CD4-positive, CD25-positive, alpha-beta regulatory T cell (primary cell): ENCODE measurements around the gene FUBP3. TPM values are rescaled to one million over a fixed set of nuclear protein-coding genes. Genes with fewer than 3 reads are reported as not detected.

Source experiments
- ATAC-seq, 2 donors: fragments of 150-1000 bp; cut with Tn5 transposase; one replicate each; pipeline ENCODE4 v1.10.0; 2021; ENCODE audit warnings: low read depth in 2 of 2, moderate number of reproducible peaks in 2 of 2, moderate library complexity in 1 of 2
- DNase-seq, 3 donors: peaks; one replicate each; pipeline versions ENCODE4 v3.0.0 to v3.0.0-alpha.2; 2012 to 2022; ENCODE audit warnings: mixed read lengths in 1 of 3
- H3K27ac ChIP-seq: one replicate; pipeline ENCODE4 v1.7.0; 2013; ENCODE audit warnings: mild to moderate bottlenecking, low read length; ENCODE audit not compliant: insufficient read depth, poor library complexity, severe bottlenecking
- H3K27me3 ChIP-seq: one replicate; pipeline ENCODE4 v1.7.0; 2013; ENCODE audit warnings: low read length; ENCODE audit not compliant: control insufficient read depth, insufficient read depth
- H3K36me3 ChIP-seq: one replicate; pipeline ENCODE4 v1.7.0; 2013; ENCODE audit warnings: mild to moderate bottlenecking, low read length, moderate library complexity; ENCODE audit not compliant: control insufficient read depth, insufficient read depth
- H3K4me1 ChIP-seq: 2 replicates; pipeline ENCODE4 v1.7.0; 2013; ENCODE audit warnings: mild to moderate bottlenecking, low read length; ENCODE audit not compliant: insufficient read depth, control insufficient read depth, poor library complexity, severe bottlenecking
- H3K4me3 ChIP-seq: one replicate; pipeline ENCODE4 v1.7.0; 2013; ENCODE audit warnings: low read depth, mild to moderate bottlenecking, low read length, moderate library complexity
- H3K9me3 ChIP-seq, 2 experiments: 1 replicate in 1 of 2; 2 replicates in 1 of 2; pipeline ENCODE4 v1.7.0; 2013; ENCODE audit warnings: low read length in 2 of 2, mild to moderate bottlenecking in 1 of 2, moderate library complexity in 1 of 2; ENCODE audit not compliant: control insufficient read depth in 2 of 2
- H3K27ac Mint-ChIP-seq, 3 donors: one replicate each; pipeline ENCODE4 v1.8.0; 2020 to 2022; ENCODE audit warnings: mild to moderate bottlenecking in 3 of 3, mixed read lengths in 3 of 3, moderate library complexity in 2 of 3
- H3K27me3 Mint-ChIP-seq: one replicate; pipeline ENCODE4 v1.8.0; 2022; ENCODE audit warnings: mild to moderate bottlenecking, mixed read lengths
- H3K36me3 Mint-ChIP-seq: one replicate; pipeline ENCODE4 v1.8.0; 2020; ENCODE audit warnings: mixed read lengths
- H3K4me1 Mint-ChIP-seq, 4 donors: one replicate each; pipeline ENCODE4 v1.8.0; 2020 to 2022; ENCODE audit warnings: mixed read lengths in 4 of 4, mild to moderate bottlenecking in 1 of 4
- H3K4me3 Mint-ChIP-seq, 4 donors: one replicate each; pipeline ENCODE4 v1.8.0; 2020 to 2022; ENCODE audit warnings: mild to moderate bottlenecking in 4 of 4, mixed read lengths in 4 of 4, moderate library complexity in 3 of 4
- H3K9me3 Mint-ChIP-seq, 7 donors: one replicate each; pipeline ENCODE4 v1.8.0; 2020 to 2022; ENCODE audit warnings: mixed read lengths in 7 of 7, mild to moderate bottlenecking in 3 of 7, moderate library complexity in 2 of 7
- polyA plus RNA-seq, 4 donors: library from polyadenylated mRNA; unstranded; fragments of 300-500 nt; fragmentation: Illumina TruSeq; gene quantifications; one replicate each; pipeline ENCODE4 v1.2.3, GENCODE V29; 2021
- total RNA-seq: library from RNA; stranded (reverse); gene quantifications from one replicate; pipeline ENCODE4 v1.2.3, GENCODE V29; 2022

FUBP3 gene
- total and polyA plus RNA-seq, 5 donors from 2014 or later, result 20.0 to 34.2 (median 24.6) TPM

DNA sequence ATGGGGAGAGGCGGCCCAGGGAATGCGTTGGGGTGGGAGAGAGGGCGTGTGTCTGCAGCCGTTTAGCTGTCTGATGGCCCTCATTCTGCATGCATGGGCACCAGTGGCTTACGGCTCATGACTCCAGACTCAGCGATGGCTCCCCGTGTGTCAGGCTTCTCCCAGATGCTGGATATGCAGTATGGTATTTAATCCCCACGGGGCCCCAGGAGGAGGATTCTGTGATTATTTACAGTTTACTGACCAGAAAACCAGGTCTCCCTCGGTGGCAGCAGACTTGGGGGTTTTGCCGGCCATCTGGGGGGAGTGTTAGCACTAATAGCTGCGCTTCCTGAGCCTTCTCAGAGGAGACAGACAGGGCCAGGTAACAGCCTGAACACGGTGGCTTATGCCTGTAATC, 89.3 kb downstream of the FUBP3 start:
- Mint-ChIP-seq H3K27me3 (peaks cover 55% of the 10 kb centered on the region), H3K36me3 (no peaks in the 10 kb centered on the region), H3K4me1 (peaks cover 0 to 12% (median 7%) of the 10 kb centered on the region in 4 donors), H3K27ac (no peak overlapping the region), H3K9me3 (no peaks in the 10 kb centered on the region), H3K4me3 (no peak overlapping the region)
- DNase-seq (no peak), ATAC-seq (no peak)
- no peak overlapping the region for H3K27ac ChIP-seq
- no peaks in the 10 kb centered on the region for H3K36me3 ChIP-seq
- peaks cover 26% of the 10 kb centered on the region for H3K4me1 ChIP-seq
- peaks cover 12% of the 10 kb centered on the region for H3K27me3 ChIP-seq
- H3K4me3 ChIP-seq, result no peak overlapping the region
- H3K9me3 ChIP-seq, result no peaks in the 10 kb centered on the region

DNA sequence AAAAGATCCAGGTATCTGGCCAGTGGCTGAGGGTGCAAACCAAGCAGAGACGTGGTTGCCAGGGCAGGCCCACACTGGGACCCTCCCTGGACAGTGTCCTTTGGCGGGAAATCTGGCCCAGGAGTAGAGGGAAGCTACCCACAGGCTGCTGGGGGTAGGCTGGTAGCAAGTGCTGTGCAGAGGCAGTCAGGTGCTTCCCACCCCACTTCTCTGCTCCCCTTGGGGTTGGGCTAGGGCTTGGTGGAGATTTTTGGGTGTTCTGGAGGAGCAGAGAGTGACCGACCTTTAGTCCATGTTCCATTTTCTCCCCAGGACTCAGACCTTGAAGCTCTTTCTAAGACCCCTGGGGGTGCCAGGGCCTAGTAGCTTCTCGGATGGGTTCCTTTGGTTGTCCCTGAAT, 90.6 kb downstream of the FUBP3 start:
- ATAC-seq, result no peak
- no peaks in the 10 kb centered on the region for H3K36me3 Mint-ChIP-seq
- Histone ChIP-seq H3K9me3 (no peaks in the 10 kb centered on the region), H3K27me3 (peaks cover 12% of the 10 kb centered on the region), H3K36me3 (no peaks in the 10 kb centered on the region), H3K27ac (no peak overlapping the region), H3K4me1 (peaks cover 14% of the 10 kb centered on the region), H3K4me3 (no peak overlapping the region)
- DNase-seq, result no peak
- H3K27me3 Mint-ChIP-seq, result peaks cover 48% of the 10 kb centered on the region
- H3K4me3 Mint-ChIP-seq, result no peak overlapping the region
- no peaks in the 10 kb centered on the region for H3K9me3 Mint-ChIP-seq
- H3K27ac Mint-ChIP-seq, result no peak overlapping the region
- peaks cover 0 to 10% (median 5%) of the 10 kb centered on the region in 4 donors for H3K4me1 Mint-ChIP-seq

DNA sequence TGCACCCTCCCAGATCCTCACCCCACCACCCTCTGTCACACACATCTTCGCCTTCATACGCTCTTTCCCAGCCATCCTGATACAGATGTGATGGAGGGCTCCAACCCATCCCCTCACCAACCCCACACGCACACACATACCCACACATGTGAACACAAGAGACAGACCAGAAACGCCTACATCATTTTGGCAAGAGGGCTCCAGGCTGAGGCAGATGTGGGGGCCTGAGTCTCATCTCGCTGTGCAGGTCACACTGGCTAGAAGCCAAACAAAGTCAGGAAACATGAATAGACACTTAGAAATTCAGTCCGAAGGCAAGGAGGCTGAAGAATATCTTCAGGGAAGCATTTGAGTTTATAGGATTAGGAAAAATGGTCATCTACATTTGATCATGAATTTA, 91.3 kb downstream of the FUBP3 start:
- Mint-ChIP-seq H3K4me1 (peaks cover 0 to 5% (median 1%) of the 10 kb centered on the region in 4 donors), H3K27ac (no peak overlapping the region)

GRCh38 chr9:130672466-130672865, 93.1 kb downstream of the FUBP3 start:
- Mint-ChIP-seq H3K4me1 (peaks cover 0 to 5% (median 0%) of the 10 kb centered on the region in 4 donors), H3K36me3 (no peaks in the 10 kb centered on the region), H3K27ac (no peak overlapping the region), H3K9me3 (no peaks in the 10 kb centered on the region), H3K4me3 (no peak overlapping the region), H3K27me3 (peaks cover 31% of the 10 kb centered on the region)
- Histone ChIP-seq H3K36me3 (no peaks in the 10 kb centered on the region), H3K27me3 (peaks cover 6% of the 10 kb centered on the region), H3K27ac (no peak overlapping the region), H3K9me3 (no peaks in the 10 kb centered on the region), H3K4me1 (no peaks in the 10 kb centered on the region), H3K4me3 (no peak overlapping the region)
- DNase-seq, result no peak
- no peak for ATAC-seq

More for the DNA sequence above, 91.3 kb downstream of the FUBP3 start:
- Histone ChIP-seq H3K27ac (no peak overlapping the region), H3K27me3 (peaks cover 8% of the 10 kb centered on the region), H3K36me3 (no peaks in the 10 kb centered on the region), H3K4me1 (peaks cover 11% of the 10 kb centered on the region), H3K9me3 (no peaks in the 10 kb centered on the region), H3K4me3 (no peak overlapping the region)
- H3K27me3 Mint-ChIP-seq, result peaks cover 43% of the 10 kb centered on the region
- DNase-seq, result no peak
- peak overlapping the region in 1 of 4 donors; percentile 51 for H3K4me3 Mint-ChIP-seq
- no peaks in the 10 kb centered on the region for H3K9me3 Mint-ChIP-seq
- no peaks in the 10 kb centered on the region for H3K36me3 Mint-ChIP-seq
- ATAC-seq, result no peak

GRCh38 chr9:130672933-130673615, 93.7 kb downstream of the FUBP3 start:
- no peak for ATAC-seq
- Mint-ChIP-seq H3K27me3 (peaks cover 28% of the 10 kb centered on the region), H3K27ac (no peak overlapping the region), H3K36me3 (no peaks in the 10 kb centered on the region), H3K9me3 (no peaks in the 10 kb centered on the region), H3K4me3 (no peak overlapping the region), H3K4me1 (peaks cover 0 to 5% (median 0%) of the 10 kb centered on the region in 4 donors)
- H3K4me3 ChIP-seq, result no peak overlapping the region
- no peaks in the 10 kb centered on the region for H3K9me3 ChIP-seq
- no peaks in the 10 kb centered on the region for H3K36me3 ChIP-seq
- no peak for DNase-seq
- H3K4me1 ChIP-seq, result no peaks in the 10 kb centered on the region
- H3K27me3 ChIP-seq, result peaks cover under 1% of the 10 kb centered on the region
- H3K27ac ChIP-seq, result no peak overlapping the region

DNA sequence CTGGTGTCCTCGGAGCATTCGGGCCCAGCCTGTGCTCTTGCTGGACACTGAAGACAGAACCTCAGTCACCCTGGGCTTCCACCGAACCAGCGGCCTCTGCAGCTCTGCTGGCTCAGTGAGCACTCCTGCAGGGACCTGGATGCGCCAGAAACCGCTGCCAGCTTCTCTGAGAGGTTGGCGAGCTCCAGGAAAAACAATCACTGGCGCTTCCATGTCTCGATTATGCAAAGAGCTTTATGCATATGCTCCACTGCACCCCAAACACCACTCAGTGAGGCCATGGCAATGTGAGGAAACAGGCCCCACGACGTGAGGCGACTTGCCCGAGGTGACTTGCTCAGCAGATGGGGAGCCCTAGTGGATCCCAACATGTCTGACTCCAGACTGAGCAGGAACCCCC, 96.0 kb downstream of the FUBP3 start:
- Mint-ChIP-seq H3K4me3 (no peak overlapping the region), H3K27me3 (peaks cover 20% of the 10 kb centered on the region), H3K27ac (no peak overlapping the region), H3K36me3 (no peaks in the 10 kb centered on the region), H3K4me1 (peaks cover 0 to 5% (median 0%) of the 10 kb centered on the region in 4 donors), H3K9me3 (no peaks in the 10 kb centered on the region)
- H3K36me3 ChIP-seq, result no peaks in the 10 kb centered on the region
- H3K4me1 ChIP-seq, result no peaks in the 10 kb centered on the region
- H3K4me3 ChIP-seq, result no peak overlapping the region
- no peaks in the 10 kb centered on the region for H3K27me3 ChIP-seq
- no peak for ATAC-seq
- no peak overlapping the region for H3K27ac ChIP-seq
- H3K9me3 ChIP-seq, result no peaks in the 10 kb centered on the region
- DNase-seq, result no peak

- H3K4me3 Mint-ChIP-seq, result no peak overlapping the region
- no peaks in the 10 kb centered on the region for H3K9me3 Mint-ChIP-seq
These were observed 97.9 kb downstream of the FUBP3 start for GRCh38 chr9:130677252-130677651.

More at GRCh38 chr9:130677252-130677651, 97.9 kb downstream of the FUBP3 start:
- Histone ChIP-seq H3K27me3 (no peaks in the 10 kb centered on the region), H3K36me3 (no peaks in the 10 kb centered on the region), H3K27ac (no peak overlapping the region), H3K9me3 (no peaks in the 10 kb centered on the region), H3K4me1 (peaks cover 13% of the 10 kb centered on the region), H3K4me3 (no peak overlapping the region)
- Mint-ChIP-seq H3K36me3 (no peaks in the 10 kb centered on the region), H3K4me1 (peaks cover 0 to 3% (median 1%) of the 10 kb centered on the region in 4 donors), H3K27ac (no peak overlapping the region), H3K27me3 (peaks cover 17% of the 10 kb centered on the region)
- DNase-seq (no peak), ATAC-seq (no peak)
